Skeletal muscle satellite cell (primary cell): ENCODE measurements around the gene NRIP2.

Experiments used
- H3K27me3 ChIP-seq: 2 replicates; pipeline ENCODE4 v1.7.0; 2013; ENCODE audit warnings: low read length; ENCODE audit not compliant: control insufficient read depth, insufficient read depth
- H3K36me3 ChIP-seq: 2 replicates; pipeline ENCODE4 v1.7.0; 2013; ENCODE audit warnings: mild to moderate bottlenecking, control low read depth, low read length; ENCODE audit not compliant: insufficient read depth
- H3K4me1 ChIP-seq: 2 replicates; pipeline ENCODE4 v1.7.0; 2013; ENCODE audit warnings: low read length; ENCODE audit not compliant: control insufficient read depth, insufficient read depth
- H3K4me2 ChIP-seq: 2 replicates; pipeline ENCODE4 v1.7.0; 2013; ENCODE audit warnings: mild to moderate bottlenecking, low read length
- H3K4me3 ChIP-seq: 2 replicates; pipeline ENCODE4 v1.7.0; 2013; ENCODE audit warnings: low read length
- H3K9ac ChIP-seq: 2 replicates; pipeline ENCODE4 v1.7.0; 2013; ENCODE audit warnings: mild to moderate bottlenecking, low read depth, low read length, moderate library complexity
- H3K9me3 ChIP-seq: replicated peaks from 2 replicates; pipeline ENCODE4 v1.7.0; 2013; ENCODE audit warnings: mild to moderate bottlenecking, control low read depth, low read length

The NRIP2 gene

DNA sequence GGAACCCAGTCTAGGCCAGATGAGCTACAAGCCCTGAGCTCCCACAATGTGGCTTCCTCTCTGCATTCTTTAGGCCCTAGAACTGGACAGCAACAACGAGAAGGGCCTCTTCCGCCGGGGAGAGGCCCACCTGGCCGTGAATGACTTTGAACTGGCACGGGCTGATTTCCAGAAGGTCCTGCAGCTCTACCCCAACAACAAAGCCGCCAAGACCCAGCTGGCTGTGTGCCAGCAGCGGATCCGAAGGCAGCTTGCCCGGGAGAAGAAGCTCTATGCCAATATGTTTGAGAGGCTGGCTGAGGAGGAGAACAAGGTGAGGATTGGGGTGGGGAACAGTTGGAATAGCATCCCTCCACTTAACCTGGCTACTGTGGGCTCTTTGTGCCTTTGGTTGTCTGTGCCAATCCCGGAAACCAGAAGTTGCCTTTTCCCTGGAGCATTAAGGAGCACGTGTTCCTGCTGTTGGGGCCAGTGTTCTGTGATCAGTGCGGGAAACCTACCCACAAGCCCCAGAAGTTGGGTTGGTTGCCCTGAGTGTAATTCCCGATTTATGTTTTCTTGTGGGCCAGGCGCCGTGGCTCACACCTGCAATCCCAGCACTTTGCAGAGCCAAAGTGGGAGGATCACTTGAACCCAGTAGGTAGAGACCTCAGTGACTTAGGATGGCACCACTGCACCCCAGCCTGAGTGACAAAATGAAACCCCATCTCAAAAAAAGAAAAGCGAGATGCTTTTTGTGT is 33.6 kb downstream of the NRIP2 start:
- H3K4me1 ChIP-seq: peaks cover 7% of the 10 kb centered on the region
- no peak overlapping the region for H3K4me3 ChIP-seq
- H3K36me3 ChIP-seq: peaks cover 74% of the 10 kb centered on the region
- H3K4me2 ChIP-seq: no peak overlapping the region
- no peak overlapping the region for H3K9ac ChIP-seq
- no peaks in the 10 kb centered on the region for H3K27me3 ChIP-seq
- H3K9me3 ChIP-seq: no peaks in the 10 kb centered on the region

DNA sequence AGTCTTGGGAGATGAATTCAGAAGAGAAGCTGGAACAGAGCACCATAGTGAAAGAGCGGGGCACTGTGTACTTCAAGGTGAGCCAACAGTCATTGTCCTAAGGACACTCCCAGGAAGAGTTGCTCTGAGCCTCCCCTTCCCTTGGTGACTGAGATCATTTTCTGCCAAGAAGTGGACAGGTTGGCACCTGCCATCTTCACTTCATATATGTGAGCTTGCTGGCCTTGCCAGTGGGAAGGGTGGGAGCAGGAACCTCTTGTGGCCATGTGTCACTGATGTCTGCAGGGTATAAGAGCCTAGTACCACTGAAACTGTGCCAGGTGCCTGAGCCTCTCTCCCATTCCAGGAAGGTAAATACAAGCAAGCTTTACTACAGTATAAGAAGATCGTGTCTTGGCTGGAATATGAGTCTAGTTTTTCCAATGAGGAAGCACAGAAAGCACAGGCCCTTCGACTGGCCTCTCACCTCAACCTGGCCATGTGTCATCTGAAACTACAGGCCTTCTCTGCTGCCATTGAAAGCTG is 34.7 kb downstream of the NRIP2 start:
- no peak overlapping the region for H3K4me3 ChIP-seq
- no peak overlapping the region for H3K9ac ChIP-seq
- no peaks in the 10 kb centered on the region for H3K27me3 ChIP-seq
- no peak overlapping the region for H3K4me2 ChIP-seq
- H3K9me3 ChIP-seq: no peaks in the 10 kb centered on the region
- H3K36me3 ChIP-seq: peaks cover 74% of the 10 kb centered on the region
- H3K4me1 ChIP-seq: peaks cover 9% of the 10 kb centered on the region

DNA sequence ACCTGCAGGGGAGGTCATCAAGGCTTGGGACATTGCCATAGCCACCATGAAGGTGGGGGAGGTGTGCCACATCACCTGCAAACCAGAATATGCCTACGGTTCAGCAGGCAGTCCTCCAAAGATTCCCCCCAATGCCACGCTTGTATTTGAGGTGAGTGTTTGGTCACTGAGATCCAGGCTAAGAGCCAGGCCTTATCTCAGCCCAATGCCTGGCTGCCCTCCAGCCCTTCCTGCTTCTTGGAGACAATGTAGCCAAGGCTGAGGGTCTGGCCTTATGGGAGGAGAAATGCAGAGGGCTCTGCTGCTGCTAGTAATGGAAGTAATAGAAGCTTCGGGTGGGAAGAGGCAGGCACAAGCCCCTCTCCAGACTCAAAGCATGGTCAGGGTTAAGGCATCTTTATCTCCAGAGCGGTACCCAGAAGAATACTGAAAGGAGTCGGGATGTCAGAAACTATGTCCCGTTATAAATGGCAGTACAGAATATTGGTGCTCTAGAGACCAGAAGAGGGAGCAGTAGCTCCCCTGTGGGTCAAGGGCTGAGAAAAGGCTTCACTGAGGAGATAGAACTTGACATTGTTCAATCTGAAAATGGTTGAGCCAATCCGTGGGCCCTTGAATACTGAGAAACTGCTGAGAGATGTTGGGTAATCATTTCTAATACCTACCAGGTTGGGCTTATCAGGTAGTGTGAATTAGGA is 37.0 kb downstream of the NRIP2 start:
- Histone ChIP-seq H3K36me3 (peaks cover 58% of the 10 kb centered on the region), H3K4me2 (no peak overlapping the region), H3K4me3 (no peak overlapping the region), H3K27me3 (peaks cover 4% of the 10 kb centered on the region), H3K9me3 (no peaks in the 10 kb centered on the region), H3K9ac (no peak overlapping the region), H3K4me1 (peaks cover 13% of the 10 kb centered on the region)

DNA sequence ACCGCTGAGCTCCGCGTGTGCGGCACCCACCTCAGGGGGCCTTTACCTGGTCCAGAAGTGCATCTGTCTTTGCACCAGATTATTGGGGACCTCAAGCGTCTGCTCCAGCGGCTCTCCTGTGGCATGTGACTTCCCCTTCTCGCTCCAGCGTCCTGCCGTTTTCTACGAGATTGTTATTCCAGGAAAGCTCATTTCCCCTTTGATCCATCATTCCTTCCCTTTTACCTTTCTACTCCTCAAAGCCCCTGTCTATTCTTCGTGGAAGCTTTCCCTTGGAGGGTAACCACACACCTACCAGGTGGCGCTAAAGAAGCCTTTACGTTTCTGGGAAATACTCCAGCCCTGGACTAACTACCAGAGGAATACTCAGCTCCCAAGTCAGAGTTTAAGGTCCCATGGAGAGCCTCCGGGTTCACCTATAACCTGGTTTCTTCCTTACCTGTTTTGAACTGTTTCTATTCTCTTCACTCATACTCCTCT is 38.6 kb downstream of the NRIP2 start:
- Histone ChIP-seq H3K9me3 (no peaks in the 10 kb centered on the region), H3K4me1 (peaks cover 13% of the 10 kb centered on the region), H3K27me3 (peaks cover 4% of the 10 kb centered on the region), H3K4me2 (peak overlapping the region; percentile 97), H3K4me3 (peak overlapping the region; percentile 89), H3K9ac (peak overlapping the region; percentile 78), H3K36me3 (peaks cover 45% of the 10 kb centered on the region)

DNA sequence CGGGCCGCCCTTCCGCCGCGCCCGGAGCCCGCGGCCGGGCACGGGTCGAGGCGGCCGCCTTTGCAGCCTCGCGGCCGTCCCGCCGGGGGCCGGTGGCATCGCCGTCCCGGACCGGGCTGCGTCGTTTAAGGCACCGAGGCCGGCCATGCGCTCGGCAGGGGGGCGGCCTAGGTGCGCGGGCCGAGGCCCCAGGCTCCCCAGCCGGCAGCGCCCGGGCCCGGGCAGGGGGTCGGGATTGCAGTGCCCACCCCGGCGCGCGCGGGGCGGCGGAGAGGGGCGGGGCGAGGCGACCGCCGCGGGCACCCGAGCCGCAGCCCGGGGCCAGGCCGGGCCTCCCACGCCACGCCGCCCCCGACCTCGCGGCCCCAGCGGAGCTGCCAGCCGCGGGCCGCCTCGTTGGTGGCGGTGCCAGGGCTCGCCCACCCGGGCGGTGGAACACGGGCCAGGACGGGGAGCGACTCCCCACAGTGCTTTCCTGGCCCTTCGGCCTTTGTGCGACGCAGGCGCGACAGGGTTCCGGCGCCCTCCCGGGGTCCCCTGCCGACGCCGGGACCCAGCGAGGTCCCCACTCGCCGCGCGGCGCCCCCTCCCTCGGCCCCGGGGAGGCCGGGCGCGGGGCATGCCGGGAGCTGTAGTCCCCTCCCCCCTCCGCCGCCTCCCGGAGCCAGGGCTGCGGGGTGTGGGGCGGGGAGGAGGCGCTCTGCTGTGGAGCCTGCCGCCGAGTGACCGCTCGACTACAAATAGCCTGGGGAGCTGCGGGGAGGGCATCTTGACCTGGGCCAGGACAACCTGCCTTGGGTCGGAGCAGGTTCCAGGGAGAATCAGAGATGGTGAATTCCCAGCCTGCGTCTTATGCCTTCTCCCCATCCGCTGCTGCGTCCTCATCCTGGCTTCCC is 39.3 kb downstream of the NRIP2 start:
- peaks cover 4% of the 10 kb centered on the region for H3K27me3 ChIP-seq
- H3K9ac ChIP-seq: peak overlapping the region; percentile 78
- H3K4me1 ChIP-seq: peaks cover 13% of the 10 kb centered on the region
- H3K4me2 ChIP-seq: peak overlapping the region; percentile 97
- H3K4me3 ChIP-seq: peak overlapping the region; percentile 89
- H3K9me3 ChIP-seq: no peaks in the 10 kb centered on the region
- H3K36me3 ChIP-seq: peaks cover 38% of the 10 kb centered on the region

DNA sequence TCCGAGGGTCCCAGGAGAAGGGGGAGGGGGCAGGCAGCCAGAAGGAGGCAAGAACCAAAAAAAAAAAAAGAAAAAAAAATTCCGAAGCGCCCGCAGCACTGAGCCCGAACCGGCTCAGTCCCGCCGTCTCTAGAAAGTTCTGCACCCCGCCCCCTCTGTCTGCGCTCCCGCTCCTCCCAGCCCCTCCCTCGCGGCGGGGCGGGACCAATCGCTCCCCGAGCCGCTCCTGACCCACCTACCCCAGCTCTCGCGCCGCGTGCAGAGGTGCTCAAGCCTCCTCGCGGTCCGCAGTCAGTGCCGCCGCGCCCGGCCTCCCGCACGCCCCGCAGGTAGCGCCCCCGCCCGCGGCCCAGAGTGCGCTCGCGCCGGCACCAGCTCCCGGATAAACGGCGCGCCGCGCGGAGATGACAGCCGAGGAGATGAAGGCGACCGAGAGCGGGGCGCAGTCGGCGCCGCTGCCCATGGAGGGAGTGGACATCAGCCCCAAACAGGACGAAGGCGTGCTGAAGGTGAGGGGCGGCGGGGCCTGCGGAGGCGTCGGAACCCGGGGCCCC is 40.0 kb downstream of the NRIP2 start, which contains the start of gene FKBP4:
TSS of gene FKBP4 (plus strand) at position 235 of the 554 bp plus-strand sequence. CDS start at position 405, 170 bp downstream.
- Histone ChIP-seq H3K4me3 (peak within 1 kb of the TSS; percentile 89), H3K36me3 (peaks cover 31% of the 10 kb centered on the region), H3K9ac (peak within 1 kb of the TSS; percentile 78), H3K9me3 (no peaks in the 10 kb centered on the region), H3K27me3 (peaks cover 4% of the 10 kb centered on the region), H3K4me2 (peak within 1 kb of the TSS; percentile 97), H3K4me1 (peaks cover 13% of the 10 kb centered on the region)

DNA sequence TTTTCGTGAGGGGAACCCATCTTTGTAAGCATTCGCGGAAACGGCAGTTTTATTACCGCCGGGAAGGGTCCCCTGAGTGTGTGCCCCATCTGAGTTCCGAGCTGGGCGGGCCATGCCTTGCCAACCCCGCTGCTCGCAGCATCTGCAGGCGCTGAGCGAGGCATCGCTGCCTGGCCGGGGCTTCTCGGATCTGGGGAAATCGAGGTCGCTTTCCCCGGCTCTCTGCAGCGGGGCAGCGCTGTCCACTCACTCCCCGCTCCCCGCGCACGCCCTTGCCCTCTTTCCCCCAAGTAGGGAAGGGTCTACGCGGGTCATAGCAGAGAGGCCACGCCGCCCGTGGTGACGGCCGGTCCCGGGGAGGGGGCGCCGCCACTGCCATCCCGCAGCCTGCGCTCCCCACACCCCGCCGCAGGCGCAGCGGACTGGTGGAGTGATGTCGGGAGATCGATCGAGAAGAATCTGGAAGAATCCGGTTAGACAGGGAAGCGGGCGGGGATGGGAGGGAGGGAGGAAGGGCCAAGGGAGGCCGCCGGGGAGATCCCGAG is 40.6 kb downstream of the NRIP2 start:
- Histone ChIP-seq H3K4me3 (peak overlapping the region; percentile 89), H3K9ac (peak overlapping the region; percentile 78), H3K27me3 (peaks cover 4% of the 10 kb centered on the region), H3K36me3 (peaks cover 25% of the 10 kb centered on the region), H3K4me1 (peaks cover 13% of the 10 kb centered on the region), H3K4me2 (peak overlapping the region; percentile 97), H3K9me3 (no peaks in the 10 kb centered on the region)

DNA sequence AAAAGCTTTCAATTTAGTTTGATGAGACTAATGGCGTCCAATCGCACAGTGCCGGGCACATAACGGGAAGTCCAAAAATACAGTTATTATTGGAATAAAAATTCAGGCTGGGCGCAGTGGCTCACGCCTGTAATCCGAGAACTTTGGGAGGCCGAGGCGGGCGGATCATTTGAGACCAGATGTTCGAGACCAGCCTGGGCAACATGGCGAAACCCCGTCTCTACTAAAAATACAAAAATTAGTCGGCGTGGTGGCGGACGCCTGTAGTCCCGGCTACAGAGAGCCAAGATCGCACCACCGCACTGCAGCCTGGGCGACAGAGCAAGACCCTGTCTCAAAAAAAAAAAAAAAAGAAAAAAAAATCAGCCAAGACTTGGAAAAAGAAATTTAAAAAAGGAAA is 41.3 kb downstream of the NRIP2 start:
- no peak overlapping the region for H3K4me3 ChIP-seq

DNA sequence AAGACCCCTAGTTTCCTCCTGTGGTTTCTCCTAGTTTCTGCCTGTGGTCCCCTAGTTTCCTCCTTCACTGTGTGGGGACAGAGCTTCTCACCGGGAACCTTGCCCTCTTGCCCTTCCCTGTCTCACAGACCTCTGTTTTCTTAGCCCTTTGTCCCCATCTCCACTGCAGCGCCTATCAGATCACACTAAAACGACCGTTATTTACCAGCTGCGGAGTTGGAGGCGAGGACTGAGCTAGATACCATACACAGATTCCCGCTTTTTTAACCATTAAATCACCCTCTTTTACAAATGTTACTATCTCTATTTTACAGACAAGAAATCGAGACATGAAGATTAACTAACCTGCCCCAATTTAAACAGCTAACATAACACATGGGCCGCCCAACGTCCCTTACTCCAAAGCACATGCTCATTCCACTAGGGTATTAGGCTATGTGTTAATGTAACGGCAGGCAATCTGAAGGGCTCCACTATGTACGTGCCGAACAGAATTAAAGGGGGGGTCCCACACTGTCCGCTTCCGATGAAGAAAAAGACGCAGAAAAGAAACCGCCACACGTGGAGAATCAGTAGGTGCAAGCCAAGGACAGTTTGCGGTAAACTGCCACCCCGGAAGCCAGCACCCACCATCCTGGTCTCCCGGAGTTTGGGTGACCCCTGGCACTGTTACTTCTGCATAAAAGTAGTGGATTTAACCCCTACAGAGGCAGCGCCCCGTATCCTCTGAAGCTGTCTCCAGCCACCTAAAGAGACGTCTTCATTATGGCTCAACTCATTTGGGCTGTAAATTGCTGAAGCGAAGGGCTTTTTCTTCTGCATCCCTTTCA is 41.9 kb downstream of the NRIP2 start:
- Histone ChIP-seq H3K4me2 (no peak overlapping the region), H3K27me3 (peaks cover 13% of the 10 kb centered on the region), H3K36me3 (peaks cover 11% of the 10 kb centered on the region), H3K9me3 (no peaks in the 10 kb centered on the region), H3K4me1 (peaks cover 13% of the 10 kb centered on the region), H3K4me3 (no peak overlapping the region), H3K9ac (no peak overlapping the region)

More for the DNA sequence above, 41.3 kb downstream of the NRIP2 start:
- Histone ChIP-seq H3K4me1 (peaks cover 13% of the 10 kb centered on the region), H3K9ac (no peak overlapping the region), H3K27me3 (peaks cover 8% of the 10 kb centered on the region), H3K4me2 (no peak overlapping the region), H3K9me3 (no peaks in the 10 kb centered on the region), H3K36me3 (peaks cover 18% of the 10 kb centered on the region)

DNA sequence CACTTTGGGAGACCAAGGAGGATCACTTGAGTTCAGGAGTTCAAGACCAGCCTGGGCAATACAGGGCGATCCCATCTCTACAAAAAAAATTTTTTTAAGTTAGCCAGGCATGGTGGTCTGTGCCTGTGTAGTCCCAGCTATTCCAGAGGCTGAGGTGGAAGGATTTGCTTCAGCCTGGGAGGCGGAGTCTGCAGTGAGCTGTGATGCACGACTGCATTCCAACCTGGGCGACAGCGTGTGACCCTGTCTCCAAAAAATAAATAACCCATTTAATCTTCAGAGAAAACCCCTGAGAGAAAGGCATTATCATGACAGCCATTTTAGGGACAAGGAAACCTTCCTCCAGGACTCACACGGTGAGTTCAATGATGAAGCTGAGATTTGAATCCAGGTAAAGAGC is 43.7 kb downstream of the NRIP2 start:
- Histone ChIP-seq H3K4me1 (peaks cover 5% of the 10 kb centered on the region), H3K4me2 (no peak overlapping the region), H3K4me3 (no peak overlapping the region)

More for the DNA sequence above, 43.7 kb downstream of the NRIP2 start:
- Histone ChIP-seq H3K9ac (no peak overlapping the region), H3K9me3 (no peaks in the 10 kb centered on the region), H3K36me3 (no peaks in the 10 kb centered on the region), H3K27me3 (peaks cover 13% of the 10 kb centered on the region)
